Activated CD8-positive, alpha-beta memory T cell treated with anti-CD3 and anti-CD28 coated beads for 48 hours (primary cell): ENCODE measurements around the gene SRSF9.

ENCODE experiments used
- DNase-seq, 3 experiments: peaks; one replicate each; pipeline ENCODE4 v3.0.0-alpha.2; 2020; ENCODE audit warnings: low read depth in 2 of 3, low spot score in 2 of 3

Gene SRSF9

GRCh38 chr12:120413901-120414695 is 55.5 kb downstream of the SRSF9 start:
- DNase-seq = no peak

- DNase-seq = no peak
Measured at GRCh38 chr12:120412421-120412820, 57.1 kb downstream of the SRSF9 start.
